Caco-2 (cell line): Measurements from ENCODE around the gene UBE2H. TPM values are rescaled to one million over a fixed set of nuclear protein-coding genes. Genes with fewer than 3 reads are reported as not detected.

Experiments
- BruUV-seq: library from RNA; stranded (reverse); fragments of 400-500 nt; replicated peaks from 2 replicates; lab custom pipeline; 2021; lab: Mats Ljungman, UMichigan
- CTCF ChIA-PET: fragments of 300-600 bp; sonication (Branson Sonifier 250); formaldehyde crosslinking; loops from one replicate; lab custom pipeline; 2022; ENCODE audit warnings: antibody characterized with exemption; lab: Charles Lee
- POLR2A ChIA-PET: fragments of 300-600 bp; sonication (Branson Sonifier 250); formaldehyde crosslinking; loops from one replicate; lab custom pipeline; 2022; ENCODE audit warnings: antibody characterized with exemption; lab: Charles Lee
- DNase-seq, 2 experiments: peaks; one replicate each; pipeline versions ENCODE4 v3.0.0 to v3.0.0-alpha.2; 2020 to 2022
- H3K27me3 ChIP-seq: replicated peaks from 2 replicates; pipeline ENCODE4 v1.6.0; 2011; ENCODE audit warnings: low read length; ENCODE audit not compliant: control insufficient read depth, insufficient read depth
- H3K36me3 ChIP-seq: 2 replicates; pipeline ENCODE4 v1.5.1; 2011; ENCODE audit warnings: low read length; ENCODE audit not compliant: control insufficient read depth, insufficient read depth
- H3K4me1 ChIP-seq: fragments of 250-450 bp; sonication (Bioruptor Pico); 2 replicates; pipeline ENCODE4 v1.5.1; 2020; ENCODE audit warnings: mild to moderate bottlenecking
- H3K4me3 ChIP-seq: 2 replicates; pipeline ENCODE4 v1.5.1; 2011; ENCODE audit warnings: low read depth, mild to moderate bottlenecking, control low read depth, low read length
- H3K9me3 ChIP-seq: fragments of 250-450 bp; sonication (Bioruptor Pico); 2 replicates; pipeline ENCODE4 v1.5.1; 2020; ENCODE audit warnings: mild to moderate bottlenecking, moderate library complexity
- H3K27ac Mint-ChIP-seq: one replicate; pipeline ENCODE4 v1.8.0; 2022; ENCODE audit warnings: mixed read lengths; ENCODE audit not compliant: unreplicated experiment
- H3K27me3 Mint-ChIP-seq: one replicate; pipeline ENCODE4 v1.8.0; 2022; ENCODE audit warnings: mixed read lengths; ENCODE audit not compliant: insufficient read depth, unreplicated experiment
- H3K36me3 Mint-ChIP-seq: one replicate; pipeline ENCODE4 v1.8.0; 2022; ENCODE audit warnings: mild to moderate bottlenecking, mixed read lengths; ENCODE audit not compliant: insufficient read depth, unreplicated experiment
- H3K4me1 Mint-ChIP-seq: one replicate; pipeline ENCODE4 v1.8.0; 2022; ENCODE audit warnings: low read depth, mixed read lengths; ENCODE audit not compliant: unreplicated experiment
- H3K4me3 Mint-ChIP-seq: one replicate; pipeline ENCODE4 v1.8.0; 2022; ENCODE audit warnings: mild to moderate bottlenecking, moderate library complexity, mixed read lengths; ENCODE audit not compliant: unreplicated experiment
- H3K9me3 Mint-ChIP-seq: one replicate; pipeline ENCODE4 v1.8.0; 2022; ENCODE audit warnings: mixed read lengths; ENCODE audit not compliant: unreplicated experiment
- CTCF ChIP-seq, 2 experiments: fragments of 200-600 bp in 1 of 2; IDR thresholded peaks; 1 replicate in 1 of 2; 2 replicates in 1 of 2; pipeline versions ENCODE4 v1.5.1 to v1.8.0; 2011 to 2022; ENCODE audit warnings: antibody characterized with exemption in 1 of 2, control low read depth in 1 of 2, inconsistent platforms in 1 of 2, low read depth in 1 of 2, low read length in 1 of 2, mild to moderate bottlenecking in 1 of 2, moderate library complexity in 1 of 2; ENCODE audit not compliant: insufficient read depth in 1 of 2, severe bottlenecking in 1 of 2, unreplicated experiment in 1 of 2
- intact Hi-C: fragments of 100-400 bp; cut with micrococcal nuclease; formaldehyde crosslinking; loops from one replicate; pipeline ENCODE4 v1.10.0; 2022; ENCODE audit not compliant: unreplicated experiment
- total RNA-seq: library from RNA; stranded (reverse); gene quantifications from 2 replicates; pipeline ENCODE4 v1.2.3, GENCODE V29; 2022

UBE2H gene
- total RNA-seq, 1 experiment from 2014 or later = 35.7 TPM

GRCh38 chr7:129845178-129845971 lies 107.4 kb downstream of the UBE2H start:
- Histone ChIP-seq H3K27me3 (no peaks in the 10 kb centered on the region), H3K36me3 (no peaks in the 10 kb centered on the region), H3K4me1 (peaks cover 9% of the 10 kb centered on the region), H3K4me3 (no peak overlapping the region), H3K9me3 (no peaks in the 10 kb centered on the region)
- intact Hi-C loops = no loop called here
- Mint-ChIP-seq H3K4me3 (no peak overlapping the region), H3K9me3 (no peaks in the 10 kb centered on the region), H3K27me3 (no peaks in the 10 kb centered on the region), H3K36me3 (peaks cover 6% of the 10 kb centered on the region), H3K4me1 (no peaks in the 10 kb centered on the region), H3K27ac (no peak overlapping the region)
- ChIA-PET CTCF (no interaction called here), POLR2A (no interaction called here)
- TF ChIP-seq CTCF (IDR thresholded peaks at IDR 0.05; ENCODE audit: insufficient read depth in 1 of 2, low read depth in 1 of 2, low read length in 1 of 2, severe bottlenecking in 1 of 2, unreplicated experiment in 1 of 2) = no peak
- no TSS peak for BruUV-seq
- no peak for DNase-seq

GRCh38 chr7:129843978-129844840 lies 108.6 kb downstream of the UBE2H start:
- H3K4me1 ChIP-seq = peaks cover 9% of the 10 kb centered on the region

More at GRCh38 chr7:129843978-129844840, 108.6 kb downstream of the UBE2H start:
- no peak for DNase-seq
- Mint-ChIP-seq H3K9me3 (no peaks in the 10 kb centered on the region), H3K27me3 (no peaks in the 10 kb centered on the region), H3K4me3 (no peak overlapping the region), H3K4me1 (no peaks in the 10 kb centered on the region), H3K27ac (no peak overlapping the region), H3K36me3 (peaks cover 8% of the 10 kb centered on the region)
- intact Hi-C loops = no loop called here
- H3K27me3 ChIP-seq = no peaks in the 10 kb centered on the region
- ChIA-PET POLR2A (no interaction called here), CTCF (no interaction called here)
- no peak for TF ChIP-seq CTCF (IDR thresholded peaks at IDR 0.05; ENCODE audit: insufficient read depth in 1 of 2, low read depth in 1 of 2, low read length in 1 of 2, severe bottlenecking in 1 of 2, unreplicated experiment in 1 of 2)
- BruUV-seq = no TSS peak
- H3K36me3 ChIP-seq = no peaks in the 10 kb centered on the region
- no peak overlapping the region for H3K4me3 ChIP-seq
- H3K9me3 ChIP-seq = no peaks in the 10 kb centered on the region
